GM19467 (cell line): ENCODE data around the gene CLIP2.
"Not testable (repeated sequence)": the region's sequence is repeated elsewhere in the genome, so short reads cannot be mapped to it uniquely, and the experiment has no call there.

Experiments
- ATAC-seq: cut with Tn5 transposase; IDR thresholded peaks from one replicate; pipeline ENCODE4 v1.9.1; 2021; ENCODE audit warnings: mild to moderate bottlenecking, moderate library complexity; ENCODE audit not compliant: unreplicated experiment

The CLIP2 gene

DNA sequence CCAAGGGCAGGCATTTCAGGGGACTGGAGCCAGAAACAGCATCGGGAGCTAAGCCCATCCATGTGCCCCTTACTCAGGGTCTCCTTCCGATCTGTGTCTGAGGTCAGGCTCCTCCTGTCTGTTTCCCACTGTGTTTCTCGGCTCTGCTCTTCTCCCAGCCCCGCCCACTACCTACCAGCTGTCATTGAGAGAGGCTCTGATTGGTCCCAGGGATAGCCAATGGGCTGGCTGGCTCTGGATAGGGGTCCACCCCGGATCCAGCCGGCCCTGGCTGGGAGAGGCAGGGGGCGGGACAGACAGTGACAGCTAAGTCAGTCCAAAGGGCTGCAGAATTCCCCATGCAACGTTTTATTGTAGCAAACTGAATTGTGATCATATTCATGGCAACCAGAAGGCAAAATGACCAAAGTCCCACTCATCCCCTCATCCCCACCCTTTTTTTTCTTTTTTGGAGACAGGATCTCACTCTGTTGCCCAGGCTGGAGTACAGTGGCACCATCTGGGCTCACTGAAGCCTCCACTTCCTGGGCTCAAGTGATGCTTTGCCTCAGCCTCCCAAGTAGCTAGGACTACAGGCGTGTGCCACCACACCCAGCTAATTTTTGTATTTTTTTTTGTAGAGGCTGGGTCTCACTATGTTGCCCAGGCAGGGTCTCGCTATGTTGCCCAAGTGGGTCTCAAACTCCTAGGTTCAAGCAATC, 76.3 kb downstream of the CLIP2 start:
- no peak for ATAC-seq

DNA sequence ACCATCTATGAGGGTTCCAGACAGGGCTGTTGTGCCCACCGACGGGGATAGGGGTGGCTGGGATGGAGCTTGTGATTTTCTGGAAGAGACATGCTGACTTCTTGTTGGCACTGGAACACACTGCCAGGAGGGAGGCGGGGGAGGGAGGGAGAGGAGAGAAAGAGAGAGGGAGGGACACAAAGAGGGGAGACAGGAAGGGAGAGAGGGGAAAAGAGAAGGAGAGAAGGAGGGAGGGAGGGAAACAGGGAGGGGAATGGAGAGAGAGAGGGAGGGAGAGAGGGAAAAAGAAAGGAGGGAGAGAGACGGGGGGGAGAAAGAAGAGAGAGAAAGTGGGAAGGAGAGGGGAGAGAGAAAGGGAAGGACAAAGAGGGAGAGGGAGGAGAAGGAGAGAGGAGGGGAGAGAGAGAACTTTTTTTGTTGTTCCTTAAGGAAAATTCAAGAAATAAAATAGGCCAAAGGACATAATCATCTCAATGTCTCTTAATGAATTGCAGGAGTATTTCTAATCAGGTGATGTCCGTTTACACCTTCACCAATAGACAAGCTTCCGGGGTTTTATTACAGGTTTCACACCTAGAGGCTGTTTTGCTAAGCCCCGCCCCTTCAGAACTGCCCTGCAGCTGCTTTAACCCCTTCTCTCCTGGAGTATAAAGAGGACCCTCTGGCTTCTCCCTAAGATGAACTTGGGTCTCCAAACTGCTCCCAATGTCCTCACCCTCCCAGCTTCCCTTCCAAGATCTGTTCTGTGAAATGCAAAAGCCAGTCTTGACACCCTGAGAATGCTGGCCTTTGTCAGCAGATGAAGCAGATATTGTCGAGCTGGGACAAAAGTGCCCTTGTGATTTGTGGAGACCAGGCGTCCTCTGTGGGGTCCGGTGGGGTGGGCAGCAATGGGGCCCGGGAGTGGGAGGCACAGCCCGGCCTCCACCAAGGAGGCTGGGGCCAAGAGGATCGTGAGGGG, 82.5 kb downstream of the CLIP2 start:
- no peak for ATAC-seq

DNA sequence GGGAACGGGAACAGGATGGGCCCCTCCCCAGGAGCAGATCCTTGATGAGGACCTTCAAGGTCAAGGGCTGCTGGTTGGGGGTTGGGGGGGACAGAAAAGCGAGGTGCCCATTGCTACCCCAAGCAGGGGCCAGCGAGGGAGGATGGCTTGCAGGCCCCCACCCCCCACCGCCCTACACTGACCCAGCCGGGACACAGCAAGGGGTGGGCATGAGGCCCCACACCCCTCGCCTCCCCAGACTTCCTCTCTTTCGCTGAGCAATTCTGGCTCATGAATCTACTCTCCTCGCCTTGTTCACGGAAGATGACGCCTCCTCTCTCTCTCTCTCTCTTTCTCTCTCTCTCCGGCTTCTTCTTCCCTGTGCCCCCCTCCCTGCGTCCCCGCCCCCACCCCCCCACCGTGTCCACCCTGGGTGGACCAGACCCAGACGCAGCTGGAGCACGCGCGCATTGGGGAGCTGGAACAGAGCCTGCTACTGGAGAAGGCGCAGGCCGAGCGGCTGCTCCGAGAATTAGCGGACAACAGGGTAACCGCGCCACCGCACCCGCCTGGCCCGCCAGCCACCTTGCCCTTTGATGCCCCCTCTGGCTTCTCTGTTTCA, 83.4 kb downstream of the CLIP2 start:
- no peak for ATAC-seq

GRCh38 chr7:74373536-74373935, 84.3 kb downstream of the CLIP2 start:
- ATAC-seq: no peak

- no peak for ATAC-seq
Measured at GRCh38 chr7:74375726-74376220, 86.6 kb downstream of the CLIP2 start.

- ATAC-seq: no peak
Measured at GRCh38 chr7:74376256-74377036, 87.2 kb downstream of the CLIP2 start.

DNA sequence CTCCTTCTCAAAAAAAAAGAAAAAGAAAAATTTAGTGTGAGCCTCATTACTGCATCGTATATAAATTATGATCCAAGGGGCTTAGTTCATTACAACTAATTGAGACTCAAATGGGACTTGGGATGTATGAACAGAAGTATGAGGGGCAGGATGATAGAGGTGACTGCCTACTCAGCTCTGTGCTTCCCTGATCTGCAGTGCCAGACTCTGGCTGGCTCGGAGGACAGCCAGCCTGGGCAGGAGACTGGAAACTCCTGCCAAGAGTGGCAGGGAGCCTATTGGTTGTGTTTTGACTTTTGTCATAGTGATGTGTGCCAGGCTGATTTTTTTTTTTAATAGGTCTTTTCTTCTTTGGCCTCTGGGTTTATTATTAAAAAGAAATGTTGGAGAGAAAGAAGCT, 90.7 kb downstream of the CLIP2 start:
- no peak for ATAC-seq

- no peak for ATAC-seq
Measured at GRCh38 chr7:74380720-74381119, 91.5 kb downstream of the CLIP2 start.

DNA sequence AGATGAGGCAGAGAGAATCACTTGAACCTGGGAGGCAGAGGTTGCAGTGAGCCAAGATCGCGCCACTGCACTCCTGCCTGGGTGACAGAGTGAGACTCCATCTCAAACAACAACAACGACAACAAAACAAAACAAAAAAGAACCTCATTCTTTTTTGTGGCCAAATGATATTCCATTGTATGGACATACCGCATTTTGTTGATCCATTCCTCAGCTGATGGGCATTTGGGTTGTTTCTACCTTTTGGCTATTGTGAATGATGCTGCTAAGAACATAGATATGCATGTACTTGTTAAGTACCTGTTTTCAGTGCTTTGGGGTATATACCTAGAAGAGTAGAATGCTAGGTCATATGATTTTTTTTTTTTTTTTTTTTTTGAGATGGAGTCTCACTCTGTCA, 94.9 kb downstream of the CLIP2 start:
- ATAC-seq: not testable (repeated sequence)

- ATAC-seq: not testable (repeated sequence)
Measured at GRCh38 chr7:74384854-74385253, 95.6 kb downstream of the CLIP2 start.

- no peak for ATAC-seq
Measured at GRCh38 chr7:74387606-74388005, 98.4 kb downstream of the CLIP2 start.

- ATAC-seq: no peak
Measured at GRCh38 chr7:74388880-74389415, 99.7 kb downstream of the CLIP2 start.

DNA sequence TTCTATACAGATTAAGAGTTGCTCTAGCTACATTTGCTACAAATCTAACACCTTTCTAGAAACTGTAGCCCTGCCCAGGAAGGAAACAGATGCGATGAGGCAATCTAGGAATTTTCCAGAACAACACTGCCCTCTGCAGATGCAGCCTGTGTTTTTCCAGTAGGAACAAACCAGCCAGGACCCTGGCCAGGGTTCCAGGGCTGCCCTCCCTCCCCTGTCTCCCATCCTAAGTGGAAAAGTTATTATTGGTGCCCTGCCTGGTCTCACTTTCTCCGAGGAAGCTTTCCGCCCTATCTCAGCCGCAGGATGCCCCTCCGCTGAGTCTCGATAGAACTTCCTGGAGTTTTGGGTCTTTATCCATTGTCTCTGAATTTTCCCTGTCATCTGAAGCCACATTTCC, 104.5 kb downstream of the CLIP2 start:
- not testable (repeated sequence) for ATAC-seq

- not testable (repeated sequence) for ATAC-seq
Measured at GRCh38 chr7:74394601-74395000, 105.4 kb downstream of the CLIP2 start.

GRCh38 chr7:74395745-74396311, 106.6 kb downstream of the CLIP2 start:
- no peak for ATAC-seq

- no peak for ATAC-seq
Measured at GRCh38 chr7:74396993-74397392, 107.8 kb downstream of the CLIP2 start.

GRCh38 chr7:74398426-74398825, 109.2 kb downstream of the CLIP2 start:
- no peak for ATAC-seq

DNA sequence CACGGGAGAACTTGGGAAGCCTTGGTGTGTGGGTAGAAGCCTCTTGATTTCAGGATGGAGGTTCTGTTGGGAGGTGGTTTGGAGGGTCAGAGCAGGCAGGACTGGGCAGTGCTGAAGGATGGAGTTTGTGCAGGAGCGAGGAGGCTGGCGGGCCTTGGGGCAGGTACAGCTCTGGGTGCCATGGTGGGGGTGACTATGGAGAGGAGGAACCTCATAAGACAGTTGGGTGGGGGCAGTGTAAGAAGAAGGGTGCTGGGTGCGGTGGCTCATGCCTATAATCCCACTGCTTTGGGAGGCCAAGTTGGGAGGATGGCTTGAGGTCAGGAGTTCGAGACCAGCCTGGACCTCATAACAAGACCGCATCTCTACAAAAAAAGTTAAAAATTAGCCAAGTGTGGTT, 109.8 kb downstream of the CLIP2 start:
- no peak for ATAC-seq

GRCh38 chr7:74400420-74401136, 111.4 kb downstream of the CLIP2 start:
- no peak for ATAC-seq
